IMR-90 (cell line): Measurements from ENCODE around the gene PRKN. TPM values are rescaled to one million over a fixed set of nuclear protein-coding genes. Genes with fewer than 3 reads are reported as not detected.

Source experiments
- ATAC-seq: fragments of 200-7000 bp; cut with Tn5 transposase; 2 replicates; pipeline ENCODE4 v1.9.1; 2020; ENCODE audit warnings: low read depth, mild to moderate bottlenecking, moderate library complexity
- BruUV-seq: library from RNA; stranded (reverse); fragments of 400-500 nt; replicated peaks from 2 replicates; lab custom pipeline; 2021; lab: Mats Ljungman, UMichigan
- CTCF ChIA-PET: fragments of 300-600 bp; formaldehyde crosslinking; extraction: SDS; loops from one replicate; lab custom pipeline; 2021; ENCODE audit warnings: antibody characterized with exemption; lab: Yijun Ruan, JAX
- POLR2A ChIA-PET: fragments of 300-600 bp; sonication (Branson Sonifier 250); formaldehyde crosslinking; loops from one replicate; lab custom pipeline; 2022; ENCODE audit warnings: antibody characterized with exemption; ENCODE audit not compliant: unreplicated experiment; lab: Charles Lee
- DNase-seq: peaks from one replicate; pipeline ENCODE4 v3.0.0; 2013
- H2AFZ ChIP-seq: replicated peaks from 2 replicates; pipeline ENCODE3; 2013; ENCODE audit warnings: low read length, mild to moderate bottlenecking; ENCODE audit not compliant: poor library complexity
- H2AK5ac ChIP-seq: 2 replicates; pipeline ENCODE4 v1.6.1; 2013; ENCODE audit warnings: low read depth, low read length, inconsistent platforms
- H2AK9ac ChIP-seq: replicated peaks from 2 replicates; pipeline ENCODE3; 2013; ENCODE audit warnings: mild to moderate bottlenecking, low read depth, low read length, moderate library complexity; ENCODE audit not compliant: poor library complexity
- H2BK120ac ChIP-seq: 2 replicates; pipeline ENCODE4 v1.6.1; 2013; ENCODE audit warnings: low read depth, low read length, inconsistent platforms
- H2BK15ac ChIP-seq: 3 replicates; pipeline ENCODE4 v1.6.1; 2013; ENCODE audit warnings: low read depth, low read length, inconsistent platforms
- H2BK20ac ChIP-seq: 2 replicates; pipeline ENCODE4 v1.6.1; 2013; ENCODE audit warnings: low read depth, mild to moderate bottlenecking, inconsistent platforms, low read length, moderate library complexity
- H2BK5ac ChIP-seq: 2 replicates; pipeline ENCODE4 v1.6.1; 2013; ENCODE audit warnings: mild to moderate bottlenecking, low read depth, low read length, inconsistent platforms; ENCODE audit not compliant: poor library complexity, severe bottlenecking
- H3K14ac ChIP-seq: replicated peaks from 2 replicates; pipeline ENCODE4 v1.6.1; 2013; ENCODE audit warnings: low read depth, low read length, inconsistent platforms
- H3K18ac ChIP-seq: 2 replicates; pipeline ENCODE4 v1.6.1; 2013; ENCODE audit warnings: low read depth, low read length, control low read depth
- H3K23ac ChIP-seq: 2 replicates; pipeline ENCODE4 v1.6.1; 2013; ENCODE audit warnings: low read depth, low read length, inconsistent platforms
- H3K27ac ChIP-seq: 2 replicates; pipeline ENCODE4 v1.5.1; 2013; ENCODE audit warnings: mild to moderate bottlenecking, control low read depth, low read length; ENCODE audit not compliant: insufficient read depth
- H3K27me3 ChIP-seq: 2 replicates; pipeline ENCODE4 v1.6.1; 2013; ENCODE audit warnings: low read length; ENCODE audit not compliant: control insufficient read depth, insufficient read depth
- H3K36me3 ChIP-seq: 2 replicates; pipeline ENCODE4 v1.6.1; 2013; ENCODE audit warnings: low read length, mixed read lengths; ENCODE audit not compliant: control insufficient read depth, insufficient read depth
- H3K4ac ChIP-seq: 2 replicates; pipeline ENCODE4 v1.6.1; 2013; ENCODE audit warnings: low read depth, low read length, inconsistent platforms
- H3K4me1 ChIP-seq: 2 replicates; pipeline ENCODE4 v1.6.1; 2013; ENCODE audit warnings: low read length, mixed read lengths; ENCODE audit not compliant: control insufficient read depth, insufficient read depth
- H3K4me2 ChIP-seq: 2 replicates; pipeline ENCODE4 v1.6.1; 2013; ENCODE audit warnings: low read depth, mild to moderate bottlenecking, control low read depth, low read length, moderate library complexity
- H3K4me3 ChIP-seq: 2 replicates; pipeline ENCODE4 v1.5.1; 2013; ENCODE audit warnings: low read depth, mild to moderate bottlenecking, control low read depth, low read length, moderate library complexity; ENCODE audit not compliant: insufficient read depth
- H3K56ac ChIP-seq: 2 replicates; pipeline ENCODE4 v1.6.1; 2013; ENCODE audit warnings: low read length, inconsistent platforms; ENCODE audit not compliant: insufficient read depth; ENCODE audit errors: extremely low read depth
- H3K79me1 ChIP-seq, 2 experiments: 2 replicates each; pipeline ENCODE4 v1.6.1; 2013; ENCODE audit warnings: low read length in 2 of 2, inconsistent platforms in 1 of 2, low read depth in 1 of 2
- H3K9ac ChIP-seq: 2 replicates; pipeline ENCODE4 v1.6.1; 2013; ENCODE audit warnings: low read depth, low read length, control low read depth
- H3K9me1 ChIP-seq: 2 replicates; pipeline ENCODE4 v1.6.1; 2013; ENCODE audit warnings: low read length, inconsistent platforms; ENCODE audit not compliant: insufficient read depth
- H3K9me3 ChIP-seq: 2 replicates; pipeline ENCODE4 v1.6.1; 2013; ENCODE audit warnings: low read length; ENCODE audit not compliant: control insufficient read depth, insufficient read depth
- H4K20me1 ChIP-seq: 2 replicates; pipeline ENCODE4 v1.6.1; 2013; ENCODE audit warnings: low read length, inconsistent platforms; ENCODE audit not compliant: insufficient read depth
- H4K5ac ChIP-seq: 2 replicates; pipeline ENCODE4 v1.6.1; 2013; ENCODE audit warnings: mild to moderate bottlenecking, low read depth, low read length, control low read depth
- H4K8ac ChIP-seq, 2 experiments: 2 replicates each; pipeline ENCODE4 v1.6.1; 2013; ENCODE audit warnings: low read depth in 2 of 2, low read length in 2 of 2, control low read depth in 1 of 2, inconsistent platforms in 1 of 2
- H4K91ac ChIP-seq: 2 replicates; pipeline ENCODE4 v1.6.1; 2013; ENCODE audit warnings: low read depth, low read length, inconsistent platforms; ENCODE audit not compliant: insufficient read depth
- BHLHE40 ChIP-seq: fragments of 150-350 bp; IDR thresholded peaks from 2 replicates; pipeline ENCODE4 v1.6.1; 2016; ENCODE audit warnings: mild to moderate bottlenecking, low read depth, low read length
- CEBPB ChIP-seq: IDR thresholded peaks from 2 replicates; pipeline ENCODE4 v1.6.1; 2012; ENCODE audit warnings: low read depth, low read length, improper control_type of control experiment
- CHD1 ChIP-seq: IDR thresholded peaks from 2 replicates; pipeline ENCODE4 v1.6.1; 2012; ENCODE audit warnings: low read depth, low read length, improper control_type of control experiment
- ELK1 ChIP-seq: fragments of 150-350 bp; IDR thresholded peaks from 2 replicates; pipeline ENCODE4 v1.6.1; 2016; ENCODE audit warnings: low read depth, mild to moderate bottlenecking, low read length, moderate library complexity, borderline replicate concordance
- FOS ChIP-seq: fragments of 150-350 bp; IDR thresholded peaks from 2 replicates; pipeline ENCODE4 v1.6.1; 2016; ENCODE audit warnings: low read depth, low read length
- MAFK ChIP-seq: IDR thresholded peaks from 2 replicates; pipeline ENCODE4 v1.6.1; 2012; ENCODE audit warnings: low read depth, low read length, improper control_type of control experiment
- MAZ ChIP-seq: IDR thresholded peaks from 2 replicates; pipeline ENCODE4 v1.6.1; 2012; ENCODE audit warnings: low read depth, mild to moderate bottlenecking, low read length, improper control_type of control experiment, moderate library complexity, borderline replicate concordance
- MXI1 ChIP-seq: IDR thresholded peaks from 2 replicates; pipeline ENCODE4 v1.6.1; 2012; ENCODE audit warnings: low read depth, mild to moderate bottlenecking, low read length, moderate library complexity, borderline replicate concordance
- NFE2L2 ChIP-seq: fragments of 150-350 bp; IDR thresholded peaks from 2 replicates; pipeline ENCODE4 v1.6.1; 2016; ENCODE audit warnings: low read depth, mild to moderate bottlenecking, low read length
- POLR2A ChIP-seq: IDR thresholded peaks from 2 replicates; pipeline ENCODE4 v1.6.1; 2012; ENCODE audit warnings: mild to moderate bottlenecking, low read depth, low read length
- RAD21 ChIP-seq: IDR thresholded peaks from 2 replicates; pipeline ENCODE4 v1.6.1; 2012; ENCODE audit warnings: low read length, improper control_type of control experiment
- RCOR1 ChIP-seq: IDR thresholded peaks from 2 replicates; pipeline ENCODE4 v1.6.1; 2012; ENCODE audit warnings: mild to moderate bottlenecking, low read length, improper control_type of control experiment; ENCODE audit not compliant: insufficient replicate concordance
- RFX5 ChIP-seq: IDR thresholded peaks from 2 replicates; pipeline ENCODE4 v1.8.0; 2012; ENCODE audit warnings: low read depth, mild to moderate bottlenecking, low read length, moderate library complexity
- SMC3 ChIP-seq: fragments of 150-350 bp; IDR thresholded peaks from 2 replicates; pipeline ENCODE4 v1.6.1; 2016; ENCODE audit warnings: low read depth, mild to moderate bottlenecking, antibody characterized with exemption, low read length, moderate library complexity
- USF2 ChIP-seq: fragments of 150-350 bp; IDR thresholded peaks from 2 replicates; pipeline ENCODE4 v1.6.1; 2017; ENCODE audit warnings: mild to moderate bottlenecking, antibody characterized with exemption, low read length, low read depth
- WGBS, 2 experiments: methylation state at CpG; one replicate each; pipeline versions ENCODE4 v1.1.5 to v1.1.7; 2013; ENCODE audit warnings: missing lambda C conversion rate in 2 of 2; ENCODE audit not compliant: insufficient read length in 1 of 2; ENCODE audit errors: extremely low coverage in 2 of 2; 5-methylcytosine and 5-hydroxymethylcytosine counted together
- dilution Hi-C: fragments of 300-500 bp; cut with HindIII; formaldehyde crosslinking; loops from one replicate; pipeline ENCODE4 v1.14.3; 2018; ENCODE audit warnings: low sequenced_read_pairs; ENCODE audit not compliant: unreplicated experiment
- in situ Hi-C: fragments of 300-500 bp; cut with MboI; formaldehyde crosslinking; loops from 3 replicates; pipeline ENCODE4 v1.14.3; 2019; ENCODE audit warnings: low sequenced_read_pairs, inconsistent platforms, mixed read lengths
- intact Hi-C: fragments of 100-400 bp; cut with micrococcal nuclease; formaldehyde crosslinking; loops from 2 replicates; pipeline ENCODE4 v1.10.0; 2022
- polyA plus RNA-seq, 3 experiments: library from polyadenylated mRNA; depleted of rRNA; stranded (reverse); fragments of >200 nt; gene quantifications; 2 replicates each; pipeline ENCODE4 v1.2.3, GENCODE V29; 2012; ENCODE audit warnings: low replicate concordance in 1 of 3
- total RNA-seq: library from RNA; depleted of rRNA; stranded (reverse); fragments of >200 nt; gene quantifications from 2 replicates; pipeline ENCODE4 v1.2.3, GENCODE V29; 2012
- TF ChIP-seq, protein P1 (sequence below): conservative IDR thresholded peaks from 2 replicates; pipeline ENCODE4 v1.5.1; 2012; ENCODE audit warnings: mild to moderate bottlenecking, low read depth, low read length, improper control_type of control experiment

PRKN gene
- total and polyA plus RNA-seq, 2 of the 4 experiments (the other 2 are of a cell fraction): 0.15 to 0.18 TPM

- Histone ChIP-seq H4K91ac (no peak overlapping the region), H2BK15ac (no peak overlapping the region), H3K4me1 (no peaks in the 10 kb centered on the region), H4K20me1 (no peaks in the 10 kb centered on the region), H3K9me1 (no peaks in the 10 kb centered on the region), H3K9me3 (peaks cover 10% of the 10 kb centered on the region), H3K23ac (no peak overlapping the region), H3K27me3 (no peaks in the 10 kb centered on the region), H3K36me3 (no peaks in the 10 kb centered on the region), H3K14ac (no peak overlapping the region), H3K18ac (no peak overlapping the region), H3K4me2 (no peak overlapping the region), H3K4me3 (no peak overlapping the region), H2AK5ac (no peak overlapping the region), H2AK9ac (no peak overlapping the region), H2BK120ac (no peak overlapping the region), H4K8ac (no peak overlapping the region), H3K4ac (no peak overlapping the region), H2AFZ (no peak overlapping the region), H2BK20ac (no peak overlapping the region), H3K56ac (no peak overlapping the region), H2BK5ac (no peak overlapping the region), H3K79me1 (no peaks in the 10 kb centered on the region), H3K27ac (no peak overlapping the region), H4K5ac (no peak overlapping the region), H3K9ac (no peak overlapping the region)
- ATAC-seq: no peak
- intact Hi-C loops: no loop called here
- ChIA-PET POLR2A (no interaction called here), CTCF (no interaction called here)
- no peak for DNase-seq
- WGBS, 2 experiments: 50% methylated on average over 1 of the region's 7 CpGs; no CpG with 5 or more reads in 1 of the 2 experiments
- TF ChIP-seq POLR2A (no peak), NFE2L2 (no peak), MAZ (no peak), RAD21 (no peak), USF2 (no peak), ELK1 (no peak), SMC3 (no peak), FOS (no peak), MAFK (no peak), CHD1 (no peak), RCOR1 (no peak), CEBPB (no peak), RFX5 (no peak), MXI1 (no peak), BHLHE40 (no peak)
- TF ChIP-seq, protein P1, sequence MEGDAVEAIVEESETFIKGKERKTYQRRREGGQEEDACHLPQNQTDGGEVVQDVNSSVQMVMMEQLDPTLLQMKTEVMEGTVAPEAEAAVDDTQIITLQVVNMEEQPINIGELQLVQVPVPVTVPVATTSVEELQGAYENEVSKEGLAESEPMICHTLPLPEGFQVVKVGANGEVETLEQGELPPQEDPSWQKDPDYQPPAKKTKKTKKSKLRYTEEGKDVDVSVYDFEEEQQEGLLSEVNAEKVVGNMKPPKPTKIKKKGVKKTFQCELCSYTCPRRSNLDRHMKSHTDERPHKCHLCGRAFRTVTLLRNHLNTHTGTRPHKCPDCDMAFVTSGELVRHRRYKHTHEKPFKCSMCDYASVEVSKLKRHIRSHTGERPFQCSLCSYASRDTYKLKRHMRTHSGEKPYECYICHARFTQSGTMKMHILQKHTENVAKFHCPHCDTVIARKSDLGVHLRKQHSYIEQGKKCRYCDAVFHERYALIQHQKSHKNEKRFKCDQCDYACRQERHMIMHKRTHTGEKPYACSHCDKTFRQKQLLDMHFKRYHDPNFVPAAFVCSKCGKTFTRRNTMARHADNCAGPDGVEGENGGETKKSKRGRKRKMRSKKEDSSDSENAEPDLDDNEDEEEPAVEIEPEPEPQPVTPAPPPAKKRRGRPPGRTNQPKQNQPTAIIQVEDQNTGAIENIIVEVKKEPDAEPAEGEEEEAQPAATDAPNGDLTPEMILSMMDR: no peak
- no TSS peak for BruUV-seq
- in situ Hi-C loops: no loop called here
- dilution Hi-C loops: no loop called here
These were observed 88.5 kb downstream of the PRKN start for GRCh38 chr6:162638931-162639574.
